Duodenal mucosa (tissue), 2 donors: ENCODE results near the gene ITGB3BP.
"Not testable (repeated sequence)": the region's sequence is repeated elsewhere in the genome, so short reads cannot be mapped to it uniquely, and the experiment has no call there.

Experiments
- H3K27ac ChIP-seq: one replicate; pipeline ENCODE4 v1.7.0; 2013; ENCODE audit warnings: low read depth, low read length
- H3K27me3 ChIP-seq, 2 donors: one replicate each; pipeline ENCODE4 v1.7.0; 2013; ENCODE audit warnings: low read length in 2 of 2, control low read depth in 1 of 2; ENCODE audit not compliant: insufficient read depth in 2 of 2, control insufficient read depth in 1 of 2
- H3K36me3 ChIP-seq, 2 donors: one replicate each; pipeline ENCODE4 v1.7.0; 2013; ENCODE audit warnings: low read length in 2 of 2, control low read depth in 1 of 2; ENCODE audit not compliant: insufficient read depth in 2 of 2, control insufficient read depth in 1 of 2
- H3K4me1 ChIP-seq, 2 donors: one replicate each; pipeline ENCODE4 v1.7.0; 2013; ENCODE audit warnings: low read length in 2 of 2, control low read depth in 1 of 2; ENCODE audit not compliant: insufficient read depth in 2 of 2, control insufficient read depth in 1 of 2
- H3K4me3 ChIP-seq, 2 donors: one replicate each; pipeline ENCODE4 v1.7.0; 2013; ENCODE audit warnings: low read length in 2 of 2, low read depth in 1 of 2
- H3K9ac ChIP-seq, 2 donors: one replicate each; pipeline ENCODE4 v1.7.0; 2013; ENCODE audit warnings: low read length in 2 of 2, low read depth in 1 of 2
- H3K9me3 ChIP-seq, 2 donors: one replicate each; pipeline ENCODE4 v1.7.0; 2013; ENCODE audit warnings: low read length in 2 of 2, control low read depth in 1 of 2; ENCODE audit not compliant: control insufficient read depth in 1 of 2

The ITGB3BP gene, protein sequence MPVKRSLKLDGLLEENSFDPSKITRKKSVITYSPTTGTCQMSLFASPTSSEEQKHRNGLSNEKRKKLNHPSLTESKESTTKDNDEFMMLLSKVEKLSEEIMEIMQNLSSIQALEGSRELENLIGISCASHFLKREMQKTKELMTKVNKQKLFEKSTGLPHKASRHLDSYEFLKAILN

DNA sequence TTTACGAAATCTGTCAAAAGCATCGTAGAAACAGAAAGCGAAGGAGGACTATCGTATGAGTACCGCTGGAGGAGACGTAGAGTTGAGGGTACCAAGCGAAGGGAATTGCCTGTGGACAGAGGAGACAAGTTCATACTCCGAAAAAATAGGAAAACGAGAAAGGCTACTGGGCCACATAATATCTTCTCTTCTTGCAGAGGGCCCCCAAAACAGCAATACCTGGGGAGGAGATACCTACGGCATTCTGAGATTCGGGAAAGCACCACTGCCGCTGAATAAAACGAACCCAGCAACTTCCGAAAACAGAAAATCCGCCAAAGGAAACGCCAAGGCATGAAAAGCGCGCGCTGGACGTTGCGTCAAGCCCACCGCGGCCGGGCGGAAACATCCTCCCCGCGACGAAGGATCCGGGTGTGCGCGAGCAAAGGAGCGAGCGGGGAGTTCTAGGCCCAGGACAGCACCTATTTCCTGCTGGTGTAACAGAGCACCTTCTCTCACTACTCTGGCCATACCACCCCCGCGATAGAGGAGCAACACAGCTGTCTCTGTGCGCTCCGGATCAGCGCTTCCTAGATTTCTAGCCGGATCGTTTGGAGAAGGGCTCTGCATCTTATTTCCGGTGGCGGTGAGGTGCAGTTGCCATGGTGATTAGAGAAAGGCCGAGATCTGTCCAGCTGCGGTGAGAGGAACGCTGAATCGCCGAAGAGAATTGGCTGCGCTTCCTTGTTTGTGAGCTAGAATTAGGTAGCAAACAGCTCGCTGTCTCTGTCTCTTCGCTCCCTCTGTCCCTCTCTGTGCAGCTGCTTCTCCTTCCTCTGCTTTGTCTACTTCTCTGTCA, at the start of gene ITGB3BP, which contains the start of gene EFCAB7:
ITGB3BP (minus strand) TSS at position 335 of the 838 bp plus-strand sequence; CDS start at position 243, 92 bp downstream.
EFCAB7 (plus strand) TSS at position 635 of the 838 bp plus-strand sequence. CDS start 2,048 bp downstream, outside the sequence.
- peak within 1 kb of the TSS; percentile 95 to 97 for H3K4me3 ChIP-seq
- peak within 1 kb of the TSS; percentile 96 for H3K27ac ChIP-seq
- H3K9ac ChIP-seq: peak within 1 kb of the TSS; percentile 81 to 86
- no peaks in the 10 kb centered on the region for H3K9me3 ChIP-seq
- H3K4me1 ChIP-seq: peaks cover 12 to 18% of the 10 kb centered on the region in 2 donors
- H3K36me3 ChIP-seq: peaks cover 0 to 2% of the 10 kb centered on the region in 2 donors
- no peaks in the 10 kb centered on the region for H3K27me3 ChIP-seq

GRCh38 chr1:63572686-63573085, 49.7 kb upstream of the ITGB3BP start:
- not testable (repeated sequence) for H3K9me3 ChIP-seq, H3K9ac ChIP-seq, H3K27me3 ChIP-seq, H3K4me1 ChIP-seq, H3K36me3 ChIP-seq, H3K4me3 ChIP-seq, H3K27ac ChIP-seq

- Histone ChIP-seq H3K4me1 (no peaks in the 10 kb centered on the region), H3K9me3 (no peaks in the 10 kb centered on the region), H3K36me3 (no peaks in the 10 kb centered on the region), H3K27ac (no peak overlapping the region), H3K9ac (no peak overlapping the region), H3K4me3 (no peak overlapping the region), H3K27me3 (no peaks in the 10 kb centered on the region)
These were observed 46.8 kb upstream of the ITGB3BP start for GRCh38 chr1:63569640-63570316.

DNA sequence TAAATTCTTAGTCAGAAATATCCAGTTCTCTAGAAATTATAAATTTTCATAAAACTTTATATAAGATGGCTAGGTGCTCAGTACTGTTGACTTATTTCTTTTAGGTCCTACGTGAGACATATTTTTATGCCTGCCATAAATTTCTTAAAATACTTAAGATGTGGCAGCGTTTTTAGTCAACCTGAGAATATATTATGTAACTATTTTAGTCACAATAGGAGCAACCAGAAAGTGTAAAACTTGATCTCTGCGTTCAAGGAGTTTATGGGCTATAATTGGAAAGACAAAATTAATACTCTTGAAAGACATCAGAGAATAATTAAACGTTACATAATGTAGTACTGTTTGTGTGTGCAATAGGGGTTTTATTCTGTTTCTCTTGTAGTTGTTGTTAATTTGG, 46.0 kb upstream of the ITGB3BP start:
- Histone ChIP-seq H3K4me3 (no peak overlapping the region), H3K4me1 (no peaks in the 10 kb centered on the region), H3K27ac (no peak overlapping the region), H3K9ac (no peak overlapping the region), H3K9me3 (no peaks in the 10 kb centered on the region), H3K27me3 (no peaks in the 10 kb centered on the region), H3K36me3 (no peaks in the 10 kb centered on the region)

DNA sequence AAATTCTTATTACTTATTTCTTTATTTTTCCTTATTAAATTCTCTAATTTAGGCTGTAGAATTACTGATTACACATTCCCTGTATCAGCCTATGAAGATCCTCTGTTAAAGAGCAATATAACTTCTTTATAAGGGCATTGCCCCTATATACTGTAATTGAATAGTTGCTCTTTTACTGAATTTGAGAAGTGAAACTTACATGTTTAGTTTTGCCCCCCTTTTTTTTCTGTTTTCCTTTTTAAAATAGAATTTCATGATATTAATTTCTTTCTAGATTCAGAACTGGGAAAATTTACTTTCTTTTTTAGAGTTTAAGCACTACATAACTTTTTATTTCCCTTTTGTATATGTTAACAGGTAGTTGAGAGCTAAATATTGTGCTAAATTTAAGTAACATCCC, 40.7 kb upstream of the ITGB3BP start:
- H3K4me1 ChIP-seq: no peaks in the 10 kb centered on the region
- H3K9ac ChIP-seq: no peak overlapping the region
- H3K9me3 ChIP-seq: no peaks in the 10 kb centered on the region
- H3K36me3 ChIP-seq: no peaks in the 10 kb centered on the region
- no peak overlapping the region for H3K4me3 ChIP-seq
- no peaks in the 10 kb centered on the region for H3K27me3 ChIP-seq
- no peak overlapping the region for H3K27ac ChIP-seq

DNA sequence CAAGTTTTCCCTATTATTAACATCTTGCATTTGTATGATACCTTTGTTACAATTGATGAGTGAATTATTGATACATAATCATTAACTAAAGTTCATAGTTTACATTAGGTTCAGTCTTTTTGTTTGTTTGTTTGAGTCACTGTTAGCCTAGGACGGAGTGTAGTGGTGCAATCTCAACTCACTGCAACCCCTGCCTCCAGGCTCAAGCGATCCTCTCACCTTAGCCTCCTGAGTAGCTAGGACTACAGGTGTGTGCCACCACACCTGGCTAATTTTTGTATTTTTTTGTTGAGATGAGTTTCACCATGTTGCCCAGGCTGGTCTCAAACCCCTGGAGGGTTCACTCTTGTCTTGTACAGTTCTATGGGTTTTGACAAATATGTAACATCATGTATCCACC, 36.3 kb upstream of the ITGB3BP start:
- no peaks in the 10 kb centered on the region for H3K9me3 ChIP-seq
- no peaks in the 10 kb centered on the region for H3K27me3 ChIP-seq
- no peak overlapping the region for H3K9ac ChIP-seq
- H3K36me3 ChIP-seq: no peaks in the 10 kb centered on the region
- no peak overlapping the region for H3K4me3 ChIP-seq
- no peak overlapping the region for H3K27ac ChIP-seq
- H3K4me1 ChIP-seq: peaks cover 0 to 5% of the 10 kb centered on the region in 2 donors

- Histone ChIP-seq H3K4me3 (no peak overlapping the region), H3K4me1 (peaks cover 0 to 5% of the 10 kb centered on the region in 2 donors), H3K9ac (no peak overlapping the region), H3K27ac (no peak overlapping the region), H3K36me3 (no peaks in the 10 kb centered on the region), H3K27me3 (no peaks in the 10 kb centered on the region), H3K9me3 (no peaks in the 10 kb centered on the region)
These were observed 34.5 kb upstream of the ITGB3BP start for GRCh38 chr1:63557365-63557987.

DNA sequence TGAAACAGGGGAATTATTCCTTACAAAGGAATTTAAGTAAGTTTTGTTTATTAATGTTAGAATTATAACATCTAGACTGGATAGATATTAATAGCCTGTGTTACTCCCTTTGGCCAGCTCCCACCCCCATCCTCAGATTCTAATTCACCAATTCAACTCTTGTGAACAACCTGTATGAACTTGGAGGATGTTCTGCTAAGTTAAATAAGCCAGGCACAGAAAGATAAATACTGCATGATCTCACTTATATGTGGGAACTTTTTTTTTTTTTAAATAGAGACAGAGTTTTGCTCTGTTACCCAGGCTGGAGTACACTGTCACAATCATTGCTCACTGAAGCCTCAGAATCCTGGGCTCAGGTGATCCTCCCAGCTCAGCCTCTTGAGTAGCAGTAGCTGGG, 32.5 kb upstream of the ITGB3BP start:
- Histone ChIP-seq H3K9ac (no peak overlapping the region), H3K4me3 (no peak overlapping the region), H3K36me3 (no peaks in the 10 kb centered on the region), H3K27me3 (no peaks in the 10 kb centered on the region), H3K9me3 (no peaks in the 10 kb centered on the region), H3K4me1 (peaks cover 0 to 5% of the 10 kb centered on the region in 2 donors), H3K27ac (no peak overlapping the region)

DNA sequence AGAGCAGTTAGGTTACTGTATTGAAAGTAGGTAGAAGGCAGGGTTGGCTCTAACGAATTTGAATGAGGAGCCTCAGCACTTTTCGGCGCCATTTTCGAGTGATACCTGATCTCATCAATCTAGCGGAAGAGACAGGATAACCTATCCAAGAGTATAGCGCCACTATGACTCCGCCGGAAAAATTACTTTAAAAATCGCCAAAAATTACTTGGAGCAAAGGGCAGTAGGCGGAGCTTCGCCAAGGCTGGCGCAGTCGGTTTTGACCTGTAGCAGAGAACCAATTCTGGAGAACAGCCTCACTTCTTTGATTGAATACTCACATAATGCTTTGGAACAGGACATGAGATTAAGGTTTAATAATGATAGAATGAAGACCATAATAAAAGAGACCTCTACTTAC, 25.9 kb upstream of the ITGB3BP start:
- Histone ChIP-seq H3K36me3 (peaks cover 0 to 4% of the 10 kb centered on the region in 2 donors), H3K9me3 (no peaks in the 10 kb centered on the region), H3K27ac (no peak overlapping the region), H3K4me3 (no peak overlapping the region), H3K9ac (no peak overlapping the region), H3K4me1 (no peaks in the 10 kb centered on the region), H3K27me3 (no peaks in the 10 kb centered on the region)

GRCh38 chr1:63548303-63548702, 25.3 kb upstream of the ITGB3BP start:
- peaks cover 0 to 4% of the 10 kb centered on the region in 2 donors for H3K36me3 ChIP-seq
- no peaks in the 10 kb centered on the region for H3K27me3 ChIP-seq
- no peaks in the 10 kb centered on the region for H3K9me3 ChIP-seq
- H3K9ac ChIP-seq: no peak overlapping the region
- H3K4me3 ChIP-seq: no peak overlapping the region
- H3K27ac ChIP-seq: no peak overlapping the region
- H3K4me1 ChIP-seq: no peaks in the 10 kb centered on the region
